Mononuclear cell (primary cell): ENCODE results near the gene S100A14. TPM values are rescaled to one million over a fixed set of nuclear protein-coding genes. Genes with fewer than 3 reads are reported as not detected.

Experiments used
- H3K27me3 ChIP-seq: 2 replicates; pipeline ENCODE4 v1.6.0; 2011; ENCODE audit warnings: low read length, control low read depth; ENCODE audit not compliant: insufficient read depth
- H3K4me1 ChIP-seq: 2 replicates; pipeline ENCODE4 v1.5.1; 2011; ENCODE audit warnings: mild to moderate bottlenecking, low read length, control low read depth; ENCODE audit not compliant: insufficient read depth
- H3K4me3 ChIP-seq: 2 replicates; pipeline ENCODE4 v1.5.1; 2011; ENCODE audit warnings: mild to moderate bottlenecking, low read length, moderate library complexity
- H3K9me3 ChIP-seq: 2 replicates; pipeline ENCODE4 v1.5.1; 2011; ENCODE audit warnings: low read depth, mild to moderate bottlenecking, control low read depth, low read length
- total RNA-seq: library from RNA; depleted of rRNA; stranded (reverse); fragments of >200 nt; gene quantifications from one replicate; pipeline ENCODE4 v1.2.3, GENCODE V29; 2012

The S100A14 gene
- total RNA-seq, 1 donor: not detected

DNA sequence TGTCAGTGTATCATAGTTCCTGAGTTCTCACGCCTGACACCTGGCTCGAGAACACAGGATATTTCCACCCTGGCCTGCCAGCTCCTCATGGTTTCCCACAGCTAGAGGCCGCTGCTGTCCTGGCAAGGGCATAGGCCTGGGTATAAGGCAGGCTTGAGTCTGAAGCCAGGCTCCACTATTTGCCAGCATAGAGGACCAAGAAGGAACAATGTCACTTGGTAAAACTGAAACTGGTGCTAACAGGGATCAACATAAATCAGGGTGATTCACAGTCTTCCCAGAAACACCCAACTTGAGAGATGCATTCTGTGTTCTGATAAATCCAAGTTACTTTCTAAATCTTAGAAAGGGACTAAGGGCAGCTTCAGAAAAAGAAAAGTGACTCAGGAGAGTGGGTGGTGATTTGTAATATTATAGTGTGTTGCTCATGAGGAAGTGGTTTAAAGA, 43.5 kb downstream of the S100A14 start:
- Histone ChIP-seq H3K4me1 (peaks cover 43% of the 10 kb centered on the region), H3K27me3 (no peaks in the 10 kb centered on the region), H3K9me3 (no peaks in the 10 kb centered on the region), H3K4me3 (no peak overlapping the region)

DNA sequence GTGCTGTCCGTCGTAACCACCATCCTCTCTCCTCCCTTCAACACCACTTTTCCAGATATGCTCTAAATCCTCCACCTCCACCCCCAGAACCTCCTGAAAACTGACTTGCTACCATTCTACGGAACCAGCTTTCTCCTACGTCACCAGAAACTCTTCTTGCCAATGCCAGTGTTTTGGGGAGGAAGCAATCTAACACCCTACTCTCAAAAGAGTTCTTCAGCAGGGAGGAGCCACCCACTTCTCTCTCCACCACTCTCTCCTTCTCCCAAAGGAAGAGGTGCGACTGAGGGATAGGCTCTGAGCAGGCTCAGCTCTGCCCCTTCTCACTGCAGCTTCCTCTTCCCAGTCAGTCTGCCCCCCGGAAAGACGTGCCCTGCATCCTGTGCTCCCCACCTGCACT, 44.4 kb downstream of the S100A14 start:
- no peaks in the 10 kb centered on the region for H3K9me3 ChIP-seq
- H3K4me1 ChIP-seq: peaks cover 46% of the 10 kb centered on the region
- no peaks in the 10 kb centered on the region for H3K27me3 ChIP-seq
- no peak overlapping the region for H3K4me3 ChIP-seq

DNA sequence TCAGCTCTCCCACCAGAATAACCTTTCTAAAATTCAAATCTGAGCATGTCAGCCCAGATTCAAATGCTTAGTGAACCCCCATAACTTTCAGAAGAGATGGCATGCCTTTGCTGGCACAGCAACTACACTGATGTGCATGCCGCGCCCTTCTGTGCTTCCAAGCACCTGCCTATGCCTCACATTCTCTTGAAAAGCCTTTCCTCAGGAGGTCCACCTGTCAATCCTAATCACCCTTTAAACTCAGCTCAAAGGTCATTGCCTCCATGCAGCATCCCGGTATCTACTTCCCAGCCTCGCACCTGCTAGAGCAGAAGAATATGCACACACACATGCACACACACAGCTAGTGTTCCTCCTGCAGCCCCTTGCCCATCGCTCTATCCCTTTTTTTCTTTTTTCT, 45.3 kb downstream of the S100A14 start:
- Histone ChIP-seq H3K27me3 (no peaks in the 10 kb centered on the region), H3K9me3 (no peaks in the 10 kb centered on the region), H3K4me3 (no peak overlapping the region), H3K4me1 (peaks cover 54% of the 10 kb centered on the region)

DNA sequence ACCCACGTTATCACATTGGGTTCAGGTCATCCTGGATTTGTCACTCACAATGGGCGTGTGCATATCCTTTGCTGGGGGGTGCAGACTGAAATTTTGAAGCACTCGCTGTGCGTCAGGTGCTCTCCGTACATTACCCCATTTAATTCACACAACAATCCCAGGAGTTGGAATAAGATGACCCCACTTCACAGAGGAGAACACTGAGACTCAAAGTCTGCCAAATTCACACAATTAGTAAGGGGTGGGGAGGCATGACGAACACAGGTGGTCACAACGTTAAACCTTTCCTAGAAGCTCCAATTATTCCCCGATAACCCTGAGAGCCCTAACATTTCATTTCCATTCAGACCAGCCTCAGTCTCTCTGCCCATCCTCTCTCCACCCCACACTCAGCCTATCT, 46.7 kb downstream of the S100A14 start:
- H3K4me3 ChIP-seq: no peak overlapping the region
- H3K4me1 ChIP-seq: peaks cover 66% of the 10 kb centered on the region
- no peaks in the 10 kb centered on the region for H3K9me3 ChIP-seq
- no peaks in the 10 kb centered on the region for H3K27me3 ChIP-seq

DNA sequence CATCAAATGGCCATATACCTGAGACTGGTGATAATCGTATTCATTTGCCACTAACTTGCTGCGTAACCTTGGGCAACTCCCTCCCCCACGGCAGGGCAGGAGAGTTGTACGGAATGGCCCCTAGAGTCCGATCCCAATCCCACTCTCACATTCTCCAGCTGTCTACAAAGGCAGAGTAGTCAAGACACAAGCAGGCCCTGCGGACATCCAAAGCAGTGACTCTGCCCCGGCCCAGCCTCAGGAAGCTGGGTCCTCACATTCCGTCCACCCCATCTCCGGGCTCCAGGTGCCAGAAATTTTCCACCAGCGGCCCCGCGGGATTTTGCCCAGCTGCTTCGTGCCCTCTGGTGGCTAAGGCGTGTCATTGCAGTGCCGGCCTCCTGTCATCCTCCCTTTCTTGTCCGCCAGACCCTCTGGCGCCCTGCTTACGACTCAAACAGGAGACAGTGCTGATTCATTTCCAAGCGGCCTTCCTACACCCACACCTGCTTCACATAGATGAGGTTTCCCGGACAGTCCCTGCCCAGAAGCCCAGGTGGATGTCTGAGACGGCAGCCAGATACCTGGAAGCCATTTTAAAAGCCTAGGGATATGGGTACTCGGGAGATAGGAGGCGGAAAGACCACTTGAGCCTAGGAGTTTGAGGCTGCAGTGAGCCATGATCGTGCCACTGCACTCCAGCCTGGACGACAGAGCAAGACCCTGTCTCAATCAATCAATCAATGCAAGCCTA, 47.6 kb downstream of the S100A14 start:
- H3K4me3 ChIP-seq: no peak overlapping the region

DNA sequence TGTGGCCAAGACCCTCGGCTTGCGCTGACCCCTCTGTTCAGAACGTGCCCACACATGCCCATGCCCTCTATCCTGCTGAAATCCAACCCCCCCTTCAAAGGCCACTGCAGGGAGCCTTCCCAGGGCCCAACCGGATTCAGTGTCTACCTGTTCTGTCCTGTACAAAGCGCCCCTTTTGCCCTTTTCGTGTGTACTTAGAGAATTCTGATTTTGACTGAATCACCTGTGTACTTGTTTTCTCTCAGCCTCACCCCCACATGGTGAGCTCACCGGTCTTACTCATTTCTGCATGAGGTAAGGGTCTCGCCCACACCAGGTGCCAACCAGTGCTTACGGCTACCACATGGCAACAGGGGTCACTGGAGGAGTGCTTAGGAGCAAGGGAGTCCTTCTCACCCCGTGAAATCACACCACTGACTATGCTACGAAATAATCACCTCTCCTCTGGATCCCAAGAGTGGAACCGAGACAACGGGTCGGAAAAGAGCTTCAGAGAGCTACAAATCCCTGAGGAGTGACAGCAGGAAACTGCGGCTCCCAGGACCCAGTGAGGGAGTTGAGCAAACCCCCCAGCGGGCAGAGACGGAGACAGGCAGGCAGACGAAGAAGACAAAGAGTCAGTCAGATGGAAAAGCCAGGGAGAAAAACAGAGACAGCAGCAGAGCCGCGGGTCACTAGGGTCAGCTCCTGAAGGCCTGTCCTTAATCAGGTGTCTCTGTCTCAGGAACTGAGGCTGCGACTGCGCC, 48.3 kb downstream of the S100A14 start:
- no peaks in the 10 kb centered on the region for H3K9me3 ChIP-seq
- H3K4me3 ChIP-seq: no peak overlapping the region
- peaks cover 65% of the 10 kb centered on the region for H3K4me1 ChIP-seq
- H3K27me3 ChIP-seq: no peaks in the 10 kb centered on the region

More for the DNA sequence above, 47.6 kb downstream of the S100A14 start:
- Histone ChIP-seq H3K9me3 (no peaks in the 10 kb centered on the region), H3K4me1 (peaks cover 72% of the 10 kb centered on the region), H3K27me3 (no peaks in the 10 kb centered on the region)

DNA sequence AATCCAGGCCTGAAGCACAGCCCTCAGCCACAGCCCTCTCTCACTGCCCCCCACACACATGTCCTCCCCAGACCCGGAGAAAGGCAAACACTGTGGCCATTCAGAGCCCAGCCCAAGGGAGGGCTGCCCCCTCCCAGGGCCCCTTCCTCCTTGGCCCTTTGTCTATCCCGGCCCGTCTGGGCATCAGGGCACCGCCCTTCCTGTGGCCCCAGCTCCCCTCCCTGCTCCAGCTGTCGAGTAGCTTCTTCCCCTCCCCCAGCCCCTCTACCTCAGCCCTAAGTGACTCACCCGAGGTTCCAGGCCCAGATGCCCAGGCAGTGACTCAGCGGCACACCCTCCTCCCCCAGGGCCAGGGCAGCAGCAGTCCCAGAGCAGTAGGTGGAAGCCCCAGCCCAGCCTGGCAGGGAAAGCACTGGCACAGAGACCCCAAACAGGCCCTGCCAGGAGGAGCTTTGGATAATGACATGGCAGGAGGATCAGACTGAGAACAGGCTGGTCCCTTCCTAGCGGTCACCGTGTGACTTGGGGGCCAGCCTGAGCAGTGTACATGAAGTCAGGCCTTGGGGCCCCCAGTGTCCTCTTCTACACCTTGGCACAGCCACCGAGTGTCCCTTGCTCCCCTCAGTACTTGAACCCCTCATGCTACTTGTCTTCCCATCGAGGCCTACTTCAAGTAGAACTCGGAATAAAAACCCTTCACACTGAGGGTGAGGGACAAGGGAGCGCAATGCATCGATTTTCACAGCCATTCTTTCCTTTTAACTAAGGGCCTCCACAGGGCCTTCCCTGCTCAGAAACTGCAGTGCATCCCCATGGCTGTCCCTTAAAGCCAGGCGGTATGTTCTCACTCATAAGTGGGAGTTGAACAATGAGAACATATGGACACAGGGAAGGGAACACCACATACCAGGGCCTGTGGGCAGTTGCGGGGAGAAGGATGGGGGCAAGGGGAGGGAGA, 49.4 kb downstream of the S100A14 start:
- H3K27me3 ChIP-seq: no peaks in the 10 kb centered on the region
- H3K4me3 ChIP-seq: no peak overlapping the region
- peaks cover 54% of the 10 kb centered on the region for H3K4me1 ChIP-seq
- no peaks in the 10 kb centered on the region for H3K9me3 ChIP-seq

DNA sequence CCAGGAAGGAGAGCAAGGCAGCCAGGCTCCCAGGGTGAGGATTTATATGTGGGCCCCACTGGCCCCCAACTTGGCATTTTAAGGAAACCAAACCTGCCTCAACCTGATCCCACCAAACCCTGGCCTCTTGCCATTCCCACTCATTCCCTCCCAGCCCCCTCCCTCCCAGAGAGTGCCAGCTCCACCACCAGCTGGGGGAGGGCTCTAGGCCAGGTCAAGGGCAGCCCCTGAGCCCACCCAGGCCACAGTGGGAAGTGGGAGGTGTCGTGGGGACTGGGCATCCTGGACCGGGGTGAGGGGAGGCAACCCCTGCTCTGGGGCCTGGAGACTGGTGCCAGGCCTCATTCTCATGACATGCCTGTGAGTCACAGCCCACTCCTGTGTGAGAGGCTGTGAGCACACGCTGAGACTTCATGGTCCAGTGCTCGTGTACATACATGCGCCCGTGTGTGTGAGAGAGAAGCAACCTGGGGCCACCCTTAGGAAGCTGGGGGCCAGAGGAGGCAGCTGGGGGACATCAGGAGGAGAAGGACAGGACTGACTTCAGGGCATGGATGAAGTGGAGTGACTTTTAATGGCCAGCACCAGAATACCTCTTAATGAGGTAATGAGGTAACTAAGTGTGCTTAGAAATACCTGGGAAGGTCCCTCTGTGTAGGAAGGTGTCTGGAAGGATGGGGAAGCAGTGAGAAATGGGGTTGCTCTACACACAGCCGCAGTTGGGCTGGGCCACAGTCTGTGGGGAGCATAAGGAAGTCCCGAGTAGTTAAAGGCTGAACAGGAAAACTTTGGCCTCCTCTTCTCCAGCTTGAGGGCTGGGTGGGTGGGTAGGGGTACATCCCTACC, 50.4 kb downstream of the S100A14 start, which contains the start of gene S100A2:
Gene S100A2 (minus strand): TSS at position 316 of the 846 bp plus-strand sequence. CDS start 1,967 bp downstream, outside the sequence.
- Histone ChIP-seq H3K9me3 (no peaks in the 10 kb centered on the region), H3K4me1 (peaks cover 53% of the 10 kb centered on the region), H3K27me3 (no peaks in the 10 kb centered on the region), H3K4me3 (no peak within 1 kb of the TSS)

Other genes with a start within 250 kb of the S100A14 start
- gene S100A12, start 240.7 kb downstream of the S100A14 start, total RNA-seq: 428 TPM
- 801 TPM for gene S100A8, start 225.3 kb downstream of the S100A14 start, total RNA-seq
- not detected for gene S100A7A, start 199.8 kb downstream of the S100A14 start, total RNA-seq
- gene S100A7, start 155.7 kb downstream of the S100A14 start, total RNA-seq: not detected
- 283 TPM for gene S100A6, start 80.3 kb downstream of the S100A14 start, total RNA-seq
- gene S100A5, start 75.4 kb downstream of the S100A14 start, total RNA-seq: not detected
- 793 TPM for gene S100A4, start 70.5 kb downstream of the S100A14 start, total RNA-seq
- not detected for gene S100A3, start 67.1 kb downstream of the S100A14 start, total RNA-seq
- 0.21 TPM for gene S100A2, start 50.5 kb downstream of the S100A14 start, total RNA-seq
- not detected for gene S100A16, start 3.2 kb downstream of the S100A14 start, total RNA-seq
- gene S100A13, start 11.2 kb upstream of the S100A14 start, total RNA-seq: 1.2 TPM
- not detected for gene S100A1, start 12.1 kb upstream of the S100A14 start, total RNA-seq
- 75.2 TPM for gene CHTOP, start 17.7 kb upstream of the S100A14 start, total RNA-seq
- gene SNAPIN, start 42.4 kb upstream of the S100A14 start, total RNA-seq: 10.2 TPM
- gene ILF2, start 54.7 kb upstream of the S100A14 start, total RNA-seq: 138 TPM
- not detected for gene NPR1, start 62.4 kb upstream of the S100A14 start, total RNA-seq
- 11.6 TPM for gene INTS3, start 111.7 kb upstream of the S100A14 start, total RNA-seq
- 7.5 TPM for gene SLC27A3, start 159.1 kb upstream of the S100A14 start, total RNA-seq